Keratinocyte (primary cell): ENCODE results near the gene HPX.

Source experiments
- CTCF ChIP-seq, 3 experiments: IDR thresholded peaks in 1 of 3; conservative IDR thresholded peaks in 1 of 3; optimal IDR thresholded peaks in 1 of 3; 2 replicates in 2 of 3; 3 replicates in 1 of 3; pipeline versions ENCODE3 to v1.5.1; 2011; ENCODE audit warnings: low read length in 3 of 3, mild to moderate bottlenecking in 3 of 3, moderate library complexity in 2 of 3, control low read depth in 1 of 3, inconsistent platforms in 1 of 3; ENCODE audit not compliant: insufficient read depth in 2 of 3; ENCODE audit errors: extremely low read depth in 1 of 3
- EZH2 ChIP-seq: IDR thresholded peaks from one replicate; pipeline ENCODE4 v1.6.1; 2012; ENCODE audit warnings: inconsistent platforms, mild to moderate bottlenecking, low read length, moderate library complexity

- no peak for TF ChIP-seq CTCF (optimal IDR thresholded peaks at IDR 0.05 in 1 of 3, IDR thresholded peaks at IDR 0.05 in 1 of 3, conservative IDR thresholded peaks at IDR 0.05 in 1 of 3; ENCODE audit: extremely low read depth in 1 of 3, insufficient read depth in 2 of 3, low read length in 3 of 3)
- no peak for TF ChIP-seq EZH2
These were observed 32.1 kb upstream of the HPX start for GRCh38 chr11:6472934-6473333.
